Choroid plexus epithelial cell (primary cell): ENCODE data around the gene KIRREL3.

Source experiments
- DNase-seq: peaks from one replicate; pipeline ENCODE4 v3.0.0-alpha.2; 2010; ENCODE audit warnings: low read depth
- H3K4me3 ChIP-seq: 2 replicates; pipeline ENCODE4 v1.5.1; 2011; ENCODE audit warnings: low read depth, mild to moderate bottlenecking, control low read depth, low read length, moderate library complexity
- CTCF ChIP-seq: conservative IDR thresholded peaks from 2 replicates; pipeline ENCODE4 v1.5.1; 2011; ENCODE audit warnings: low read depth, mild to moderate bottlenecking, control low read depth, inconsistent platforms, low read length, moderate library complexity

Gene KIRREL3

GRCh38 chr11:126533560-126533959 lies 467.0 kb downstream of the KIRREL3 start:
- H3K4me3 ChIP-seq, result no peak overlapping the region
- DNase-seq, result no peak
- no peak for TF ChIP-seq CTCF

GRCh38 chr11:126530416-126530815 lies 470.2 kb downstream of the KIRREL3 start:
- DNase-seq, result no peak
- no peak overlapping the region for H3K4me3 ChIP-seq
- TF ChIP-seq CTCF, result no peak

- no peak for TF ChIP-seq CTCF
- no peak overlapping the region for H3K4me3 ChIP-seq
- no peak for DNase-seq
Measured at GRCh38 chr11:126529037-126529436, 471.5 kb downstream of the KIRREL3 start.

GRCh38 chr11:126528075-126528474 lies 472.5 kb downstream of the KIRREL3 start:
- TF ChIP-seq CTCF, result no peak
- no peak for DNase-seq
- no peak overlapping the region for H3K4me3 ChIP-seq

- no peak for TF ChIP-seq CTCF
- no peak for DNase-seq
- H3K4me3 ChIP-seq, result no peak overlapping the region
Measured at GRCh38 chr11:126527651-126528050, 472.9 kb downstream of the KIRREL3 start.

- TF ChIP-seq CTCF, result no peak
- no peak for DNase-seq
- no peak overlapping the region for H3K4me3 ChIP-seq
Measured at GRCh38 chr11:126526471-126526870, 474.1 kb downstream of the KIRREL3 start.

GRCh38 chr11:126525702-126526101 lies 474.9 kb downstream of the KIRREL3 start:
- no peak overlapping the region for H3K4me3 ChIP-seq
- no peak for DNase-seq
- TF ChIP-seq CTCF, result no peak
